Activated CD4-positive, alpha-beta memory T cell treated with anti-CD3 and anti-CD28 coated beads for 36 hours (primary cell): ENCODE measurements around the gene A4GALT. TPM values are rescaled to one million over a fixed set of nuclear protein-coding genes. Genes with fewer than 3 reads are reported as not detected.
"Not testable (repeated sequence)": the region's sequence is repeated elsewhere in the genome, so short reads cannot be mapped to it uniquely, and the experiment has no call there.

Experiments used
- CTCF ChIA-PET: fragments of 350-600 bp; sonication (Branson Sonifier 250); formaldehyde crosslinking; loops from one replicate; lab custom pipeline; 2021; ENCODE audit warnings: antibody characterized with exemption, inconsistent platforms; lab: Charles Lee
- POLR2A ChIA-PET: fragments of 350-600 bp; sonication (Branson Sonifier 250); formaldehyde crosslinking; loops from one replicate; lab custom pipeline; 2021; ENCODE audit warnings: antibody characterized with exemption; lab: Charles Lee
- DNase-seq: peaks from one replicate; pipeline ENCODE4 v3.0.0-alpha.2; 2020
- H3K27ac Mint-ChIP-seq: one replicate; pipeline ENCODE4 v1.8.0; 2021; ENCODE audit warnings: mixed read lengths
- H3K27me3 Mint-ChIP-seq: one replicate; pipeline ENCODE4 v1.8.0; 2021; ENCODE audit warnings: mixed read lengths
- H3K36me3 Mint-ChIP-seq: one replicate; pipeline ENCODE4 v1.8.0; 2021; ENCODE audit warnings: mixed read lengths
- H3K4me1 Mint-ChIP-seq: one replicate; pipeline ENCODE4 v1.8.0; 2021; ENCODE audit warnings: low read depth, mixed read lengths
- H3K4me3 Mint-ChIP-seq: one replicate; pipeline ENCODE4 v1.8.0; 2021; ENCODE audit warnings: mild to moderate bottlenecking, mixed read lengths
- H3K9me3 Mint-ChIP-seq: one replicate; pipeline ENCODE4 v1.8.0; 2021; ENCODE audit warnings: mixed read lengths
- intact Hi-C: fragments of 100-400 bp; cut with micrococcal nuclease; formaldehyde crosslinking; loops from one replicate; pipeline ENCODE4 v1.15.1; 2023
- total RNA-seq, 2 experiments: library from RNA; stranded (reverse); gene quantifications; one replicate each; pipeline ENCODE4 v1.2.3, GENCODE V29; 2021

A4GALT gene
- not detected for total RNA-seq

DNA sequence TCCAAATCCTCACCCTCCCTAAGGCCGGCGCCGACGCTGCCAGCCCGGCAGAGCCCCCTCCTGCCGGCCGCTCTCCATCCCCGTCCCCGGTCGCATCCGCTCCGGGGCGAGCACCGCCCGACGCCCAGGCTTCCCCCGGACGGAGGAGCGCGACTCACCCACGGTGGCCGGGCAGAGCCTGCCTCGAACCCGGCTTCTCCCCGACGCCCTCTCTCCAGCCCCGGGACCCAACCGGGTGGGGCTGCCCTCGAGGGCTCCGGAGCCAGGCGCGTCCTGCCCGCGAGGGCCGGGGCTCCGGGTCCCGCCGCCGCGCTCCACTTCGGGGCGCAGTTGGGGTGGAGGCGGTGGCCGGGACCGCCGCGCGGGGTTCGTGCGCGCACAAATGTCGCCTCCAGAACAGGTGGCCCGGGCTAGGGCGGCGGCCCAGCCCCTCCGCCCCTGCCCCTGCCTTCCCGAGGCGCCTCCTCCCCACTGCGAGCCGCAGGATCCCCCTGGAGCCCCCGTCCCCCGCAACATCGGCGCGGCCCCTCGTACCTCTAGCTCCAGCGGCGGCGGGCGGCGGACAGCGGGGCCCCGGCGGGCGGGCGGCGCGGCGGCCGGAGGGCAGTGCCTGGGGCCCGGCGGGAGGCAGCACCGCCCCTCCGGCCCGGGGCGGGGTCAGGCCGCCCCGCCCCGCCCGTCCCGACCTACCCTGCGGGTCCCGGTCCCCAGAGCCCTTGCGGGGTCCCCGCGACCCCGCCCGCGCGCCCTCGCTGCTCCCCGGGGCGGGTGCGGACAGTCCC lies at the start of gene A4GALT:
Gene A4GALT, minus strand, starts transcription at position 608 of the 782 bp plus-strand sequence. CDS start 26,919 bp downstream, outside the sequence.
- Mint-ChIP-seq H3K4me3 (peak within 1 kb of the TSS; percentile 36), H3K4me1 (peaks cover 14% of the 10 kb centered on the region), H3K27ac (no peak within 1 kb of the TSS), H3K36me3 (no peaks in the 10 kb centered on the region), H3K9me3 (no peaks in the 10 kb centered on the region), H3K27me3 (peaks cover 55% of the 10 kb centered on the region)
- ChIA-PET POLR2A (no interaction called here), CTCF (no interaction called here)
- no peak for DNase-seq
- intact Hi-C loops, result no loop called here

GRCh38 chr22:42770448-42770726 lies 49.7 kb upstream of the A4GALT start:
- Mint-ChIP-seq H3K4me1 (no peaks in the 10 kb centered on the region), H3K27ac (no peak overlapping the region), H3K4me3 (no peak overlapping the region), H3K27me3 (peaks cover 9% of the 10 kb centered on the region), H3K9me3 (no peaks in the 10 kb centered on the region), H3K36me3 (no peaks in the 10 kb centered on the region)
- intact Hi-C loops, result no loop called here
- POLR2A ChIA-PET, result no interaction called here
- CTCF ChIA-PET, result no interaction called here
- no peak for DNase-seq

- ChIA-PET POLR2A (no interaction called here), CTCF (no interaction called here)
- no peaks in the 10 kb centered on the region for H3K4me1 Mint-ChIP-seq
- H3K27ac Mint-ChIP-seq, result no peak overlapping the region
- no peaks in the 10 kb centered on the region for H3K36me3 Mint-ChIP-seq
- intact Hi-C loops, result no loop called here
- peaks cover 10% of the 10 kb centered on the region for H3K27me3 Mint-ChIP-seq
- H3K4me3 Mint-ChIP-seq, result no peak overlapping the region
- H3K9me3 Mint-ChIP-seq, result no peaks in the 10 kb centered on the region
- no peak for DNase-seq
Observed at GRCh38 chr22:42769574-42770447, 49.1 kb upstream of the A4GALT start.

DNA sequence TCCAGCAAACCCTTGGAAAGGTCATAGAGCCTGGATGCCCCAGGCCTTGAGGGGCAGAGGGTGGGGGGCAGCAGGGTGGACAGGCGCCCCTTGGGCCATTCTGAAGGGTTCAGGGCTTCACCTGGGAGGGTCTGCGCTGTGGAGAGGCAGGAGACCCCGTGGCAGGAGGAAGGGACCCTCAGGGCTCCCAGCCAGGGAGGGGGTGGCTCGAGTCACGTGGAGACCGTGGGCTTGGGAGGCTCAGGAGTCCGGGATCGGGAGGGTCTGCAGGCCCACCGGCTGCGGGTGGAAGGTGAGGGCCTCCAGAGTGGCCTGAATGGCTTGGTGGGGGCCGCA lies 48.5 kb upstream of the A4GALT start:
- Mint-ChIP-seq H3K36me3 (no peaks in the 10 kb centered on the region), H3K27me3 (peaks cover 10% of the 10 kb centered on the region), H3K27ac (no peak overlapping the region), H3K9me3 (no peaks in the 10 kb centered on the region), H3K4me1 (no peaks in the 10 kb centered on the region), H3K4me3 (no peak overlapping the region)
- CTCF ChIA-PET, result no interaction called here
- intact Hi-C loops, result no loop called here
- no peak for DNase-seq
- POLR2A ChIA-PET, result no interaction called here

DNA sequence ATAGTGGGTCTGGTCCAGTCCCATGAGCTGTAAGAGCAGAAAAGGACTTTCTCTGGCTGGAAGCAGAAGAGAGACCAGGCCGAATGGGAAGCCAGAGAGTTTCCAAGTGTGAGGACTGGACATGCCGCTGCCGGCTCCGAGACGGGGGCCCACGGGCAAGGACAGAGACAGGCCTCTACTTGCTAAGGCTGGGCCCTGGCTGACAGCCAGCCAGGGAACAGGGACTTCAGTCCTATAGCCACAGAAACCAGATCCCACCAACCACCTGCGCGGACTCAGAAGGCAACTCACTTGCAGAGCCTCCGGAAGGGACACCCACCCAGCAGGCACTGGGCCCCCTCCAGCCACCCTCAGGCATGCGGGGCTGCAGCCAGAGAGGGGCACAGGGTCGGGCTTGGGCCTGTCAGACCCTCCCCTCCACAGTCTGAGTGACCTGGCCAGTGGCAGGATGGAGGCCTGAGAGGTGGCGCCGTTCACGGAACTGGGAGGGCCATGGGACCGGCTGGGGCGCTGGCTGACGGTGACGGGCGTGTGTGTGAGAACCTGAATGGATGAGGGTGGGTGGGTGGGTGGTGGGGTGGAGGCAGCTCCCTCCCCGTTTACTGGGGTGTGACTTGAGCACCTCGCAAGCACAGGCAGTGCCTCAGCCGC lies 47.8 kb upstream of the A4GALT start:
- intact Hi-C loops, result no loop called here
- H3K27ac Mint-ChIP-seq, result no peak overlapping the region
- no peaks in the 10 kb centered on the region for H3K4me1 Mint-ChIP-seq
- no peak for DNase-seq
- ChIA-PET CTCF (interaction anchor here (1.0 kb wide), 1 partner anchor 16 kb away, joined by 3 read pairs; no protein-coding TSS in a partner anchor), POLR2A (no interaction called here)
- H3K4me3 Mint-ChIP-seq, result no peak overlapping the region
- no peaks in the 10 kb centered on the region for H3K9me3 Mint-ChIP-seq
- no peaks in the 10 kb centered on the region for H3K36me3 Mint-ChIP-seq
- peaks cover 10% of the 10 kb centered on the region for H3K27me3 Mint-ChIP-seq

GRCh38 chr22:42766860-42767259 lies 46.2 kb upstream of the A4GALT start:
- Mint-ChIP-seq H3K4me3 (no peak overlapping the region), H3K4me1 (no peaks in the 10 kb centered on the region), H3K27me3 (peaks cover 10% of the 10 kb centered on the region), H3K27ac (no peak overlapping the region), H3K36me3 (no peaks in the 10 kb centered on the region), H3K9me3 (no peaks in the 10 kb centered on the region)
- DNase-seq, result no peak
- POLR2A ChIA-PET, result no interaction called here
- CTCF ChIA-PET, result no interaction called here
- intact Hi-C loops, result no loop called here

GRCh38 chr22:42764895-42765363 lies 44.3 kb upstream of the A4GALT start:
- intact Hi-C loops, result no loop called here
- POLR2A ChIA-PET, result no interaction called here
- Mint-ChIP-seq H3K27me3 (peaks cover 10% of the 10 kb centered on the region), H3K27ac (no peak overlapping the region), H3K9me3 (no peaks in the 10 kb centered on the region), H3K36me3 (no peaks in the 10 kb centered on the region), H3K4me1 (no peaks in the 10 kb centered on the region), H3K4me3 (no peak overlapping the region)
- no peak for DNase-seq
- CTCF ChIA-PET, result no interaction called here

DNA sequence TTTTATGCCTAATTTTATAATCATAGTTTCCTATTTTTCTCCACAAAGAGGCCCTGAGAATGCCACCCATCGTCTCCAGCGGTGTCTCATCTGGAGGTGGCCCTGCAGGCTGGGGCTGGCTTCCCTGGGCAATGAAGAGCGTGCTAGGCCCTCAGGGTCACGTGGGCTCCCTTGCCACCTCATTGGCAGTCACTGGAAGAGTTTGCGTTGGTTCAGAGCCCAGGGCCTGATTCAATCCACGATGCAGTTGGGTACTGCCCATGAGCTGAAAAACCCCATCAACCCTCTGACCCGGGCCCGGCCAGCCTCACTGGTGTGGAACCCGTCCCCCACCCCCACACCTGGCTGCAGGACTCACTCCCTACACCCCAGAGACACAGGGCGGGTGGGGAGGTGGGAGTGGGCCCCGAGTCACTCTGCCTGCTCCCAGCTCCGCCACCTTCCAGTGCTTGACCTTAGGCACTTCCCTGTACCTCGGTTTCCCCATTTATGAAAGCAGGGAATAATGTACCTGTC lies 43.4 kb upstream of the A4GALT start:
- Mint-ChIP-seq H3K36me3 (no peaks in the 10 kb centered on the region), H3K4me3 (no peak overlapping the region), H3K27ac (no peak overlapping the region), H3K4me1 (no peaks in the 10 kb centered on the region), H3K27me3 (peaks cover 10% of the 10 kb centered on the region), H3K9me3 (no peaks in the 10 kb centered on the region)
- CTCF ChIA-PET, result no interaction called here
- intact Hi-C loops, result no loop called here
- POLR2A ChIA-PET, result no interaction called here
- no peak for DNase-seq

DNA sequence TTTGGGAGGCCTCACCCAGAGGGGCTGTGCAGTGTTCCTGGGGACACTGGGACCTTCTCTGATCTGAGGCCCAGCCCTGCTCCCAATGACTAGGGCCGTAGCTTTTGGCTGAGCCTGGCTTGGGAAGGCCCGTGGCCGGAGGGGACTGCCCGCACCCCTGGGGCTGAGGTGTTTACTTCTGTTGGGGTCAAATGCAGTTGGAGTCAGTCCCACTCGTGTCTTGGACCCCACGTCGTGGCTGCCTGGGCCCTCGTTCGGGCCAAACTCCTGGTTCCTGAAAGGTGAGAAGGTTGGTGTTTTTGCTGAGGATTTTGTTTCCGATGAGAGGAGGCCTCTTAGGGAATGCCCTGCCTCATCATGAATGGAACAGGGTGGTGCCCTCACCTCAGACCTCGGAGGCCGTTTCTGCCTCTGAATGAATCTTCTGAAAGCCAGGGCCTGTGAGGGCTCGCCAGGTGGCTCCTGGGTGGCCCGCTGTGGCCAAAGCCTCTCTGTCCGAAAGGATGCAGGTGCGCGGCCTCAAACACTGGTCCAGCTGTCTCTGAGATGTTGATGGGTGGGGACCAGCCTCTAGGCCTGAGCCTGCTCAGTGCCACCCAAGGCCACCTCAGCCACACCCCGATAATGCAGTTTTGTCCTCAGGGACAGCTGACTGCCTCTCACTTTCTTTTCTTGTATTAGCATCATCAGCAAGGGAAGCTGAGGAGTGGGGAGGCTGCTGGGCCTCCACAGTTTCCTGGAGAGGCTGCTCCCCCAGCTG lies 40.3 kb upstream of the A4GALT start:
- CTCF ChIA-PET, result no interaction called here
- POLR2A ChIA-PET, result no interaction called here

GRCh38 chr22:42758931-42759629 lies 38.4 kb upstream of the A4GALT start:
- Mint-ChIP-seq H3K9me3 (no peaks in the 10 kb centered on the region), H3K4me3 (no peak overlapping the region), H3K27ac (no peak overlapping the region), H3K27me3 (peaks cover 6% of the 10 kb centered on the region), H3K36me3 (no peaks in the 10 kb centered on the region), H3K4me1 (no peaks in the 10 kb centered on the region)
- CTCF ChIA-PET, result no interaction called here
- DNase-seq, result no peak
- intact Hi-C loops, result no loop called here
- POLR2A ChIA-PET, result no interaction called here

More for the DNA sequence above, 40.3 kb upstream of the A4GALT start:
- Mint-ChIP-seq H3K4me3 (no peak overlapping the region), H3K27me3 (peaks cover 9% of the 10 kb centered on the region), H3K36me3 (no peaks in the 10 kb centered on the region), H3K4me1 (no peaks in the 10 kb centered on the region), H3K9me3 (no peaks in the 10 kb centered on the region), H3K27ac (no peak overlapping the region)
- no peak for DNase-seq
- intact Hi-C loops, result no loop called here

DNA sequence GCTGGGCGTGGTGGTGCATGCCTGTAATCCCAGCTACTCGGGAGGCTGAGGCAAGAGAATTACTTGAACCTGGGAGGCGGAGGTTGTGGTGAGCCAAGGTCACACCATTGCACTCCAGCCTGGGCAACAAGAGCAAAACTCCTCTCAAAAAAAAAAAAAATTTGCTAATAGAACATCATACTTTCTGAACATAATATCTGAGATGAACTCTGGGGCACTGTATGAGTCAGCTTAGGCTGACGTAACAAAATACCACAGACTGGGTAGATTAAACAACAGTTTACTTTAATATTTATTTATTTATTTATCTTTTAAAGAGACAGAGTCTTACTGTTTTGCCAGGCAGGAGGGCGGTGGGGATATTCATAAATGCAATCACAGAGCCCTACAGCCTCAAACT lies 34.9 kb upstream of the A4GALT start:
- H3K4me3 Mint-ChIP-seq, H3K9me3 Mint-ChIP-seq, H3K36me3 Mint-ChIP-seq, H3K27ac Mint-ChIP-seq, H3K4me1 Mint-ChIP-seq, intact Hi-C loops, POLR2A ChIA-PET, CTCF ChIA-PET, H3K27me3 Mint-ChIP-seq, DNase-seq: not testable (repeated sequence)
